Liver (tissue), 9 donors: Measurements from ENCODE around the gene PLAC9. TPM values are rescaled to one million over a fixed set of nuclear protein-coding genes. Genes with fewer than 3 reads are reported as not detected.

ENCODE experiments used
- DNase-seq: peaks from one replicate; pipeline ENCODE4 v3.0.0-alpha.2; 2017; ENCODE audit warnings: low spot score
- H3K27ac ChIP-seq, 2 donors: one replicate each; pipeline ENCODE4 v1.7.0; 2013; ENCODE audit warnings: inconsistent platforms in 2 of 2, low read length in 2 of 2, control low read depth in 1 of 2, low read depth in 1 of 2, mild to moderate bottlenecking in 1 of 2
- H3K27me3 ChIP-seq, 4 donors: one replicate each; pipeline versions ENCODE4 v1.6.1 to v1.7.0; 2013; ENCODE audit warnings: low read length in 3 of 4, inconsistent platforms in 1 of 4, mild to moderate bottlenecking in 1 of 4, moderate library complexity in 1 of 4; ENCODE audit not compliant: control insufficient read depth in 4 of 4, insufficient read depth in 4 of 4
- H3K36me3 ChIP-seq, 4 donors: one replicate each; pipeline versions ENCODE4 v1.6.1 to v1.7.0; 2013; ENCODE audit warnings: low read length in 3 of 4, mild to moderate bottlenecking in 3 of 4, low read depth in 1 of 4, moderate library complexity in 1 of 4; ENCODE audit not compliant: control insufficient read depth in 4 of 4, insufficient read depth in 3 of 4
- H3K4me1 ChIP-seq, 4 donors: one replicate each; pipeline versions ENCODE4 v1.6.1 to v1.7.0; 2013; ENCODE audit warnings: low read length in 3 of 4, mild to moderate bottlenecking in 3 of 4, moderate library complexity in 1 of 4; ENCODE audit not compliant: control insufficient read depth in 4 of 4, insufficient read depth in 4 of 4
- H3K4me3 ChIP-seq, 3 donors: one replicate each; pipeline versions ENCODE4 v1.6.1 to v1.7.0; 2013; ENCODE audit warnings: low read length in 3 of 3, control low read depth in 1 of 3, low read depth in 1 of 3, mild to moderate bottlenecking in 1 of 3
- H3K9ac ChIP-seq, 2 donors: one replicate each; pipeline ENCODE4 v1.7.0; 2013; ENCODE audit warnings: low read length in 2 of 2, mild to moderate bottlenecking in 2 of 2, moderate library complexity in 2 of 2, control low read depth in 1 of 2, low read depth in 1 of 2
- H3K9me3 ChIP-seq, 4 donors: one replicate each; pipeline versions ENCODE4 v1.6.1 to v1.7.0; 2013; ENCODE audit warnings: low read length in 3 of 4; ENCODE audit not compliant: control insufficient read depth in 4 of 4
- CTCF ChIP-seq: fragments of 150-350 bp; IDR thresholded peaks from 2 replicates; pipeline ENCODE4 v1.5.1; 2017; ENCODE audit warnings: improper control_type of control experiment, low read depth, low read length; ENCODE audit not compliant: missing input control
- FOXA2 ChIP-seq: IDR thresholded peaks from 2 replicates; pipeline ENCODE4 v1.6.1; 2016; ENCODE audit warnings: antibody characterized with exemption
- HNF4A ChIP-seq, 2 donors: conservative IDR thresholded peaks; 2 replicates each; pipeline ENCODE4 v1.6.1; 2016; ENCODE audit warnings: antibody characterized with exemption in 2 of 2, mild to moderate bottlenecking in 2 of 2
- HNF4G ChIP-seq: IDR thresholded peaks from 2 replicates; pipeline ENCODE4 v1.6.1; 2016; ENCODE audit warnings: antibody characterized with exemption
- NR2F2 ChIP-seq: IDR thresholded peaks from 2 replicates; pipeline ENCODE4 v1.6.1; 2016; ENCODE audit warnings: antibody characterized with exemption
- REST ChIP-seq: IDR thresholded peaks from 2 replicates; pipeline ENCODE4 v1.6.1; 2016; ENCODE audit warnings: antibody characterized with exemption, mild to moderate bottlenecking
- RXRA ChIP-seq, 2 donors: IDR thresholded peaks; 2 replicates each; pipeline ENCODE4 v1.6.1; 2017 to 2018; ENCODE audit warnings: antibody characterized with exemption in 2 of 2, mild to moderate bottlenecking in 1 of 2
- TAF1 ChIP-seq: conservative IDR thresholded peaks from 2 replicates; pipeline ENCODE4 v1.6.1; 2016; ENCODE audit warnings: antibody characterized with exemption, mild to moderate bottlenecking
- ZBTB33 ChIP-seq: IDR thresholded peaks from 2 replicates; pipeline ENCODE4 v1.6.1; 2016; ENCODE audit warnings: antibody characterized with exemption
- WGBS: extraction: QIAGEN DNeasy Blood & Tissue Kit; methylation state at CpG from one replicate; pipeline ENCODE4 v1.1.7; 2013; 5-methylcytosine and 5-hydroxymethylcytosine counted together
- polyA plus RNA-seq, 2 donors: library from polyadenylated mRNA; stranded (reverse) in 1 of 2; unstranded in 1 of 2; fragments of 200-250 nt in 1 of 2; fragments of >200 nt in 1 of 2; fragmentation: Nextera tagmentation in 1 of 2; extraction: Ambion mirVana in 1 of 2; gene quantifications; one replicate each; pipeline versions ENCODE4 v1.2.1 to v1.2.3, GENCODE V29; 2013 to 2015
- total RNA-seq, 2 donors: library from RNA; depleted of rRNA; stranded (reverse); fragments of >200 nt; gene quantifications; one replicate each; pipeline ENCODE4 v1.2.3, GENCODE V29; 2014
- donor health status: healthy.
- donor health status: healthy.
- donor health status: healthy.
- donor health status: healthy.
- donor health status: healthy.

Gene PLAC9
- under 1 TPM; 0.67 to 0.79 TPM for total RNA-seq
- 1 to 10 TPM; 3.4 to 5.6 TPM for polyA plus RNA-seq

- peaks cover 2 to 7% (median 5%) of the 10 kb centered on the region in 4 donors for H3K4me1 ChIP-seq
- H3K36me3 ChIP-seq: no peaks in the 10 kb centered on the region
- no peak for TF ChIP-seq TAF1
- no peak for TF ChIP-seq FOXA2
- TF ChIP-seq NR2F2: no peak
- TF ChIP-seq ZBTB33: no peak
- TF ChIP-seq HNF4G: no peak
- no peak for TF ChIP-seq REST
- no peak for TF ChIP-seq CTCF
- TF ChIP-seq RXRA (IDR thresholded peaks at IDR 0.05): no peak
- no peak within 1 kb of the TSS for H3K9ac ChIP-seq
- no peaks in the 10 kb centered on the region for H3K9me3 ChIP-seq
- H3K4me3 ChIP-seq: peak within 1 kb of the TSS in 1 of 3 donors; percentile 49
- DNase-seq: no peak
- H3K27me3 ChIP-seq: peaks cover 0 to 9% (median 3%) of the 10 kb centered on the region in 4 donors
- peak within 1 kb of the TSS; percentile 50 to 60 for H3K27ac ChIP-seq
- WGBS: 3% methylated on average over 58 of the region's 58 CpGs
Measured at GRCh38 chr10:80132299-80133139, at the start of gene PLAC9. Gene PLAC9 (plus strand): TSS chr10:80132730. CDS start chr10:80132763, 33 bp downstream.

- 89% methylated on average over 2 of the region's 2 CpGs for WGBS
- H3K4me3 ChIP-seq: no peak overlapping the region
- no peak for TF ChIP-seq HNF4A (conservative IDR thresholded peaks at IDR 0.05)
- no peak for DNase-seq
- no peaks in the 10 kb centered on the region for H3K4me1 ChIP-seq
- H3K27ac ChIP-seq: no peak overlapping the region
- no peaks in the 10 kb centered on the region for H3K27me3 ChIP-seq
- no peak overlapping the region for H3K9ac ChIP-seq
- no peaks in the 10 kb centered on the region for H3K9me3 ChIP-seq
- peaks cover 0 to 9% (median 3%) of the 10 kb centered on the region in 4 donors for H3K36me3 ChIP-seq
Measured at GRCh38 chr10:80090121-80090520, 42.4 kb upstream of the PLAC9 start.
